NCI-H2171 (cell line): ENCODE measurements around the gene LAMC3.
"Not testable (repeated sequence)": the region's sequence is repeated elsewhere in the genome, so short reads cannot be mapped to it uniquely, and the experiment has no call there.

Experiments
- DNase-seq: peaks from one replicate; lab custom pipeline; 2025; lab: John Stamatoyannopoulos, UW

Gene LAMC3

DNA sequence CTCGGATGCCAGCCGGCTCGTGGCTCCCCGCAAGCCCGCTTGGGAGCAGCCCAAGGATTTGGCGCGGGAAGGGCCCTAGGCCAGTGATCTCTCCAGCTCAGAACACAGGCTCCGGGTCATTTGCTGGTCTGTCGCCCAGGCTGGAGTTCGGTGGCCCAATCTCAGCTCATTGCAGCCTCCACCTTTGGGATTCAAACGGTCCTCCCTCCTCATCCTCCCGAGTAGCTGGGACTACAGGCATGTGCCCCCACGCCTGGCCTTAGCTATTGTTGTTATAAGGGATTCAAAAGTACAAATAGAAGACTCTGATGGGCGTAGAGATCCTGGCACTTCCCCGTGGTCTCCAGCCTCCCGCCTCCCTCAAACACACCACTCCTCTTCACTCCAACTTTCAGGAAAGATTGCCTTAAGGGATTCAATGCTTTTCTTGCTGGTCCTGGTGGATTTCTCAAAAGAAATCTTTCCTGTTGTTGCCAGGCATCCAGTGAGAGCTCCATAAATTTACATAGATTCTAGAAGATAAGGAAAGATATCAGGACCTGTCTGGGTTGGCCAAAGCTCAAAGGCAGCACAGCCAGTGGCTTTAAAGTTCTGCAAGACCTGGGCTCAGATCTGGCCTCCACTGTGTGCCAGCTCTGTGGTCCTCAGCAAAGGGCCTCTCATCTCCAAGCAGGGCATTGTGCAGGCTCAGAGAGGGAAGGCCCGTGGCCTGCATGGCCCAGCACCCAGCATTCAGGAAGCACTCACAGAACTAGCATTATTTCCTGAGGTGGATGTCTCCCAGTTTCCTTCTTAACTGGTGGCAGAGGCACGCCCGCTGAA is 88.4 kb downstream of the LAMC3 start:
- DNase-seq = no peak

- DNase-seq = no peak
Measured at GRCh38 chr9:131097948-131098278, 88.9 kb downstream of the LAMC3 start.

DNA sequence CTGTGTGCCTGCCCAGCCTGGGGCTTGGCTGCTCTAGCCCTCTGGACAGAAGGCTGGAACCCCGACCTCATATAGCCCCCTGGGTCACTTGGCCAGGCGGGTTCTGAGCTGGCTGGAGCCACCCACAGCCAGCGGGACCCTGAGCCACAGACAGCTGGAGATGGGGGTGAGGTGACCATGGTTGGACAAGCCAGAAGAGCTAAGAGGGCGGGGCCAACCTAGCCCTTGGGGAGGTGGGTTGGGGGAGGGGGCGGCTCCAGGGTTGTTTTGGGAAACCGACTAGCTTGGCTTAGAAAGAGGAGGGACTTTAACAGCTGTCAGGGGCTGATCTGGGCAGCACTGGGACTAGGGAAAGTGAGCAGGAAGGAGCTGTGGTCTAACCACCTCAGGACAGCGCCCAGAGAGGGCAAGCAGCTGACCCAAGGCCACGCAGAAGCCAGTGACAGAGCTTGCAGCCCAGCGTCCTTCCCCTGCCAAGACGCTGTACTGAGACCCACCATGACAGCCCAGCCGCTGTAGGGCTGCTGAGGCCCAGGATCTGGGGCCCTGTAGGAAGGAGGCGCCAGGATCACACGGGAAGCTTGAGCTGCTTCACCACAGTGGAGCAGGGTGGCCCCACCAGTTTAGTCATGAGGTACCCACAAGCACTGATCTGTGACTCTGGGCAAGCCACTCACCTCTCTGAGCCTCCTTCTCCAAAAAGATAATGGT is 89.6 kb downstream of the LAMC3 start:
- no peak for DNase-seq

DNA sequence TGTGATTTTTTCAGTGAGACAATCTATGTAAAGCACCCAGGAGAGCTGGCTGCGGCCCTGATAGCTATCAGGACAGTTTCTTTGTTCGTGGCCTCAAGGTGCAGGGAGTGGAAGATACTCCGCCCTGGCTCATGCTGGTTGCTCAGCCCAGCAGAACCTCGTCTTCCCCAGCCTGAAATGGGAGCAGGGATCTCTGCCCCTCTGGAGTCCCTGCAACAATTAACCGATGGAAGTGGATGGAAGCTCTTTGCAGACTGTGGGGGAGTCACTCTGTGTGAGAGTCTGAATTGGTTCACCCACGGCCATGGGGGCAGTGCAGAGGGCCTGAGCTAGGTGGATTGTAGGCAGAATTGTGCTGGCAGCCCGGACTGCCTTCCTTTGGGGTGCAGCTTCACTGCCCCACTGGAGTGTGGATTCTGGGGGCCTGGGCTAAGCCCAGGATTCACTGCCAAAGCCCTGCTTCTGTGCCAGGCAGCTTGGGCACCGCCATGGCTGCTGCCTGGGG is 90.2 kb downstream of the LAMC3 start:
- no peak for DNase-seq

DNA sequence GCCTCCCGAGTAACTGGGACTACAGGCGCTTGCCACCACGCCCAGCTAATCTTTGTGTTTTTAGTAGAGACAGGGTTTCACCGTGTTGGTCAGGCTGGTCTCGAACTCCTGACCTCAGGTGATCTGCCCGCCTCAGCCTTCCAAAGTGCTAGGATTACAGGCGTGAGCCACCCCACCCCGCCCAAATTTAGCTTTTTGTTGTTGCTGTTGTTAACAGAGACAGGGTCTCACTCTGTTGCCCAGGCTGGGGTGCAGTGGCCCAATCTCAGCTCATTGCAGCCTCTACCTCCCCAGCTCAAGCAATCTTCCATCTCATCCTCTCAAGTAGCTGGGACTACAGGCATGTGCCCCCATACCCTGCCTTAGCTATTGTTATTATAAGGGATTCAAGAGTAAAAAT is 90.9 kb downstream of the LAMC3 start:
- DNase-seq = not testable (repeated sequence)

DNA sequence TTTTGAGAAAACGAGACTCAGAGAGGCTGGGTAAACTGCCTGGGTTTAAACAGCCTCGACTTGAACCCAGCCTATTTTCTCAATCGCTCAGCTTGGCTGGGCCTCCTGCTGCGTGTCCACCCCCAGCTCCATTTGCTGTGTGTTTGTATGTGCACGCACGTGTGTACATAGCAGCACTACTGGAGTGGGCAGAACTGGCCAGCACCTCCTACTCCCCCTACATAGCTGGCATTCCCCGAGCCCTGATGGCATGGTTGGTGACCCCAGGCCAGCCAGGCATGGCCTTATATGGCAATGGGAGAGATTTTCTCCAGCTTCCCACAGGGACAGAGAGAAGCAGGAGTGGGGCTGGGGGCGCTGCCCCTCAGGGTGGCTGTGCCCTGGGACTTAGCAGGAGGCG is 91.5 kb downstream of the LAMC3 start:
- DNase-seq = no peak

DNA sequence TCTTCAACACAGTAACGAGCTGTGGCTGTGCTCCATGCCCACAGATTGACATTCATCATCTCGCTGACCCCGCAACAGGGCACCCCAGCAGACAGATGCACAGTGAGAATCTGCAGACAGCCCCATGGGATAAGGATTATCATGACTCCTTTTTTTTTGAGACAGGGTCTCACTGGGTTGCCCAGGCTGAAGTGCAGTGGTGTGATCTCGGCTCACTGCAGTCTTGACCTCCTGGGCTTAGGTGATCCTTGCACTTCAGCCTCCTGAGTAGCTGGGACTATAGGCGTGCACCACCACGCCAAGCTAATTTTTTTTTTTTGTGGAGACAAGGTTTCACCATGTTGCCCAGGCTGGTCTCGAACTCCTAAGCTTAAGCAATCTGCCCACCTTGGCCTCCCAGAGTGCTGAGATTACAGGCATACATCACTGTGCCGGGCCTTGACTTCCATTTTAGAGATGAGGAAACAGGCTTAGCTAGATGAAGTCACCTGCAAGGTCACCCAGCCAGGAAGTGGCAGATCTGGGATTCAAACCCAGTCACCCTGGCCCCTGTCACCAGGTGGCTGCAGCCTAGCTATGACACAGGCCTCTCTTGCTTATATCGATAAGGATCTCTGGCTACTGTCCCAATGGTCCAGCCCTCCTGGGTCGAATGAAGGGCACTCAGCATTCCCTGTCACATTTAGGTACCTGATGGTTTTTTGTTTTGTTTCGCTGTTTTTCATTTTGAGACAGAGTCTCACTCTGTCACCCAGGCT is 92.4 kb downstream of the LAMC3 start:
- no peak for DNase-seq

GRCh38 chr9:131103024-131103423 is 94.0 kb downstream of the LAMC3 start:
- no peak for DNase-seq

DNA sequence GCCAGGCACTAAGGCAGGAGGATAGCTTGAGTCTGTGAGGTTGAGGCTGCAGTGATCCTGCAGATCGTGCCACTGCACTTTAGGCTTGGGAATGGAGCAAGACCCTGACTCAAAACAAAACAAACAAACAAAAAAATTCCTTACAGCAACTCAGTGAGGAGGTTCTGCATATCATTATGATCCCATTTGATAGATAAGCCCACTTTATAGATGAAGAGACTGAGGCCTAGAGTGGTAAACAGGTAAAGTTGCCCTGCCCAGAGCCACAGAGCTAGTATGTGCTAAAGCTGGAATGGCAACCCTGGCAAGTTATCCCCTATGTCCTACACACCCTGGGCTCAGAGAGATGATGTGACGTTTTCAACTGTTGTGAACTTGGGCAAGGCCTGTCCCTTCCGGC is 94.6 kb downstream of the LAMC3 start:
- no peak for DNase-seq

DNA sequence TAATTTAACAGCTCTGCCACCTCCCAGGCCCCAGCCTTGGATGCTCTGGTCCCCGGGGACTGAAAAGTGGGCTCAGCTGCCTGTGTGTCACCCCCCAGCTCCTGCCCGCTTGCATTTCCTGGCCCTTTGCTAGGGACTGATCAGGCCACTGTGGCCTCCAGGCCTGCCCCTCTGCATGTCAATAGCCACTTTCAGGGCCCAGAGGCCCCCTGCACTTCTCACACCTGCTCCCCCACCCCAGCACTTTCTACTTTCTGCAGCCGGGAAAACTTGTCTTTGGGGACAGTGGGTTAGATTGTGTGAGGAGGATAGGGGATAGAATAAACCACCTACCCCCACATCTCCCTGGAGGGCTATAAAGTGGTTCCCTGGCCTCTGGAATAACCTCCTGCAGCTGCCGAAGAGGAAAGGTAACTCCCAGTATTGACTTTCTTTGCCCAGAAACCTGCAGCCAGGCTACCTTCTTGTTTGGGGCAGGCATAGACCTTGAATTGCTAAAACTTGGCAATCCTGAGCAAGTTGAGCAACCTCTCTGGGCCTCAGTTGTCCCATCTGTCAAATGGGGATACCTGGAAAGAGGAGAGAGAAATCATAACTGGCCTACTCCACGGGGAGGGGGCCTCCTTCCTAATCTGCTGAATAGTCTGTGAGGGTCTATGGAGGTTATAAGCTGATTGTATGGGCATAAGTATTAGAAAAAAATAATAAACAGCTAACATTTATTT is 95.2 kb downstream of the LAMC3 start:
- no peak for DNase-seq

DNA sequence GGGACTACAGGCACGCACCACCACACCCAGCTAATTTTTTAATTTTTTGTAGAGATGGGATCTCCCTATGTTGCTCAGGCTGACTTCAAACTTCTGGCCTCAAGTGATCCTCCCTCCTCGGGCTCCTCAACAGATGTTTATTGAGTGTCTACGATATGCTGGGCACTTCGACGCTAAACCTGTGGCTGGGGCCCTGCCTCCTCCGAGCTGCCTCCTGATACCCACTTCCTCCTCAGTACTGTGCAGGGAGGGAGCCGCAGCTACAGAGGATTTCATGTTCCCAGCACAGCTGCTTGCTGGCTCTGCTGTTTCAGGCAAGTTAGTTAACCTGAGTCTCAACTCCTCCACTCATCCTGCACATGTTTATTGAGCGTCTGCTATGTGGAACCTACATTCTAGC is 97.0 kb downstream of the LAMC3 start:
- DNase-seq = no peak

DNA sequence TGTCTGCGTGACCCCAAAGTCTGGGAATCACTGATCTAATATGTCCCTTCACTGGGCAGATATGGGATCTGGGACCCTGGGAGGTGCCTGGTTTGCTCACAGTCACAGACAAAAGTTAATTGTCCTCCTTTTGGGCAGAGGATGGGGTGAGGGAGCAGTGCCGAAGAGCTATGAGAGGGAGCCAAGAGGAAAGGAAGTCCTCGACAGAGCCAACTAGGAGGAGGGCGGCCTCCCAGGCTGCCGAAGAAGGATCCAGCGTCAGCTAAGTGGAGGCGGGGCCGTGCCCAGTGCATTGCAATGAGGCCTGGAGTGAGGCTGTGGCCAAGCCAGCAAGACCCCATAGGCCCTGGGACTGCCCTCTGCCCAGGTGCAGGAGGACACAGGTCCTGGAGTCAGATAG is 98.8 kb downstream of the LAMC3 start:
- DNase-seq = no peak

DNA sequence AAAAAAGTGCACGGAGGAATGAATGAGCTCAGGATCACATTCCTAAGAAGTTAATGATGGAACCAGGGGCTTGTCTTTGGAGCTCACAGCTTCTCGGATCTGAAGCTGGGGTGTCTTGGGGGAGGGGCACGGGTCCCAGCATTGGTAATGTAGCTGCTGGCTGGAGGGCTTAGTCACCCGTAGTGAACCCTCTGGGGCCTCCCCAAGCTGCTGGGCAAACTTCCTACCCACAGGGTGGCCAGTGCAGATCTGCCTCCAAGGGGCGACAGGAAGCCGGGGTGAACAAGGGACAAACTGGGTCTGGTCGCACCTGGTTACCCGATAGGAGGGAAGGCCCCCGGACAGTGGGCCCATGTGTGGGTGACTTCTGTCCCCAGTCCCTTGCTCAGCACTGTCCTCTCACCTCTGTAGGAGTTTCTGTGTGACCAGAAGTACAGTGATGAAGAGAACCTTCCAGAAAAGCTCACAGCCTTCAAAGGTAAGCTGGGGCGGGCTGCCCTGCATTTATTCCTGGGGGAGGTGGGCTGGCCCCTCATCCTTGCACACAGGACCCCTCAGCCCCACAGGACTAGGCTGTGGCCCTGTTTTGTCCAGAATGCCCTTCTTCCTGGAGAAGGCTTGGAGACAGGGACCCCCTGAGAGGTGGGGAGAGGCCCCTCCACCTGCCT is 102.3 kb downstream of the LAMC3 start:
- no peak for DNase-seq

- no peak for DNase-seq
Measured at GRCh38 chr9:131111854-131112311, 102.9 kb downstream of the LAMC3 start.

GRCh38 chr9:131112374-131113154 is 103.6 kb downstream of the LAMC3 start:
- DNase-seq = no peak

GRCh38 chr9:131113655-131114054 is 104.7 kb downstream of the LAMC3 start:
- DNase-seq = no peak

DNA sequence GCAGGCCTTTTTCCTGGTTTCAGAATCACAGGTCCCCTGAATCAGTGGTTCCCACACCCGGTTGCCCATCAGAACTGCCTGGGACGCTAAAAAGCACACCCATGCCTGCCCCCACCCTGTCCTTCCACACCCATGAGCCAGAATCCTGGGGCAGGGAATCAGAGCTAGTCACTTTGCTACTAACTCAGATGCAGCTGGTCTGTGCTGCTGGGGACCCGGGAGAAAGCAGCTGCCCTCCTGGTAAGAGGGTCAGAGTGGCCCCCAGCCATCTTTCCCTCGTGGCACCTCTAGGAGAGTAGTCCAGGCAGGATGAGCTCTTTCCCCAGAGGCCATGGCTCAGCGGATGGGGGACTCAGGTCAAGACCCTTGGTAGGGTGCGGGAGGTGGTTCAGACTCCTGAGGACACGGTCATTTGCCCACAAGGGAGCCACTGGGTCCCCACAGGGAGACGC is 105.1 kb downstream of the LAMC3 start:
- no peak for DNase-seq

DNA sequence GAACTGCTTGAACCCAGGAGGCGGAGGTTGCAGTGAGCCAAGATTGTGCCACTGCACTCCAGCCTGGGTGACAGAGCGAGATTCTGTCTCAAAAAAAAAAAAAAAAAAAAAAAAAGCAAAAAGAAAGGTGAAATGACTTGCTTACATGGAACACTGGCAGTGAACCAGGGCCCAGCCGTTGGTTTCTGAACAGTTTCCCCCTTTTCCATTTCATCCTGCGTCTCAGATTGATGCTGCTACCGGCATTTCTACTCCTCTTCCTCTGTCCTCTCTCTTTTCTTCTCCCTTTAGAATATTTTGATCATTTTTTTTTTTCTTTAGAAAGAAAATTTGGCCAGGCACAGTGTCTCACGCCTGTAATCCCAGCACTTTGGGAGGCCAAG is 106.4 kb downstream of the LAMC3 start:
- not testable (repeated sequence) for DNase-seq

DNA sequence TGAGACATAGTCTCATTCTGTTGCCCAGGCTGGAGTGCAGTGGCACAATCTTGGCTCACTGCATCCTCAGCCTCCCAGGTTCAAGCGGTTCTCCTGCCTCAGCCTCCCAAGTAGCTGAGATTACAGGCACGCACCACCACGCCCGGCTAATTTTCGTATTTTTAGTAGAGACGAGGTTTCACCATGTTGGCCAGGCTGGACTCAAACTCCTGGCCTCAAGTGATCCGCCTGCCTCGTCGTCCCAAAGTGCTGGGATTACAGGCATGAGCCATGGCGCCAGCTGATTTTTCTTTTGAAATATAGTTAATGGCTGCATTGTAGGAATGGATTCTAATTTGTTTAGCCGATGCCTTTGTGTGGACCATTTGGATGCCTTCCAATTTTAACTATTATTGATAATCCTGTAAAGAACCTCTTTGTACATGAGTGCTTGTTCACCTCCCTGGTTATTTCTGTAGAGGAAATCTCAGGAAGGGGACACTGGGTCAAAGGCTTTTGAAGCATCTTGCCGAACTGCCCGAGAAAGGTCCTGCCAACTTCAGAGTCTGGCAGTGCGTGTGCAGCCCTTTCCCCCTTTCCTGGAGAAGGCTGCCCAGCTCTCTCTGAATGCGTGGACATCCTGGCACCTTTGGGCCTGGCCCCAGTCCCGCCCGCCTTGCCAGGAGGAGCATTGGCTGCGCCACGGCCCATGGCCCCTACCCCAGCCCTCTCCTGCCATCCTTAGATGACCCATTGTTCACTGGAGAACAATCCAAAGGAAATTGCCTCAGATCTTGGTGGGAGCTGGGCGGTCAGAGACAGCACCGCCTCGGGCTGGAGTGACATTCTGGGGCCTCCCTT is 107.5 kb downstream of the LAMC3 start:
- no peak for DNase-seq
